Neural cell (in vitro differentiated cells): ENCODE measurements around the gene KRTAP19-8. TPM values are rescaled to one million over a fixed set of nuclear protein-coding genes. Genes with fewer than 3 reads are reported as not detected.

Experiments used
- H2AFZ ChIP-seq: fragments of 200-600, 300-800 bp; sonication (generic), shearing (Covaris generic); 2 replicates; pipeline ENCODE4 v1.6.0; 2014; ENCODE audit warnings: low read depth, mild to moderate bottlenecking, antibody characterized with exemption, low read length, moderate library complexity
- H3F3A ChIP-seq: fragments of 200-600 bp; shearing (Covaris generic); 2 replicates; pipeline ENCODE4 v1.6.1; 2016; ENCODE audit warnings: mild to moderate bottlenecking, moderate library complexity, mixed read lengths, antibody characterized with exemption, low read length; ENCODE audit not compliant: insufficient read depth, poor library complexity, severe bottlenecking
- H3K27ac ChIP-seq: fragments of 200-600, 300-800 bp; sonication (generic), shearing (Covaris generic); 2 replicates; pipeline ENCODE4 v1.5.1; 2014; ENCODE audit warnings: mild to moderate bottlenecking, low read length, moderate library complexity
- H3K27me3 ChIP-seq: fragments of 300-800, 200-600 bp; sonication (generic), shearing (Covaris generic); 2 replicates; pipeline ENCODE4 v1.6.0; 2014; ENCODE audit warnings: mild to moderate bottlenecking, low read depth, low read length, moderate library complexity; ENCODE audit not compliant: insufficient read depth
- H3K36me3 ChIP-seq: fragments of 300-800, 200-600 bp; sonication (generic), shearing (Covaris generic); 2 replicates; pipeline ENCODE4 v1.5.1; 2014; ENCODE audit warnings: mild to moderate bottlenecking, antibody characterized with exemption, low read length, moderate library complexity; ENCODE audit not compliant: insufficient read depth
- H3K4me2 ChIP-seq: fragments of 300-800, 200-600 bp; sonication (generic), shearing (Covaris generic); 2 replicates; pipeline ENCODE4 v1.6.0; 2014; ENCODE audit warnings: mild to moderate bottlenecking, low read length
- H3K4me3 ChIP-seq: fragments of 300-800, 200-600 bp; sonication (generic), shearing (Covaris generic); 2 replicates; pipeline ENCODE4 v1.5.1; 2014; ENCODE audit warnings: mild to moderate bottlenecking, low read length, moderate library complexity
- H3K79me2 ChIP-seq: fragments of 200-600 bp; shearing (Covaris generic); replicated peaks from 2 replicates; pipeline ENCODE4 v1.6.0; 2014; ENCODE audit warnings: mild to moderate bottlenecking, low read length, moderate library complexity; ENCODE audit not compliant: insufficient read depth
- H3K9ac ChIP-seq: fragments of 300-800, 200-600 bp; sonication (generic), shearing (Covaris generic); 2 replicates; pipeline ENCODE4 v1.6.1; 2016; ENCODE audit warnings: mild to moderate bottlenecking, low read length, mixed read lengths
- H3K9me2 ChIP-seq: fragments of 200-600 bp; shearing (Covaris generic); 2 replicates; pipeline ENCODE4 v1.6.1; 2016; ENCODE audit warnings: mild to moderate bottlenecking, low read length, mixed read lengths; ENCODE audit not compliant: insufficient read depth
- H3K9me3 ChIP-seq: fragments of 200-600, 300-800 bp; sonication (generic), shearing (Covaris generic); 2 replicates; pipeline ENCODE4 v1.6.1; 2016; ENCODE audit warnings: mild to moderate bottlenecking, mixed run types, low read length, moderate library complexity, mixed read lengths
- H4K20me1 ChIP-seq: fragments of 200-600 bp; shearing (Covaris generic); 2 replicates; pipeline ENCODE4 v1.6.1; 2016; ENCODE audit warnings: mild to moderate bottlenecking, mixed run types; ENCODE audit not compliant: insufficient read depth
- EP300 ChIP-seq: fragments of 450-650 bp; conservative IDR thresholded peaks from 2 replicates; pipeline ENCODE4 v1.6.1; 2014; ENCODE audit warnings: antibody characterized with exemption, mild to moderate bottlenecking, moderate library complexity; ENCODE audit not compliant: poor library complexity, severe bottlenecking
- EZH2 ChIP-seq: fragments of 200-600, 300-800 bp; shearing (Covaris generic), sonication (generic); IDR thresholded peaks from 2 replicates; pipeline ENCODE4 v1.6.1; 2014; ENCODE audit warnings: antibody characterized with exemption, low read length, borderline replicate concordance, mild to moderate bottlenecking; ENCODE audit not compliant: insufficient read depth, poor library complexity, severe bottlenecking
- MXI1 ChIP-seq: fragments of 450-650 bp; conservative IDR thresholded peaks from 2 replicates; pipeline ENCODE4 v1.6.1; 2014; ENCODE audit warnings: antibody characterized with exemption, mild to moderate bottlenecking; ENCODE audit not compliant: poor library complexity, severe bottlenecking
- POLR2AphosphoS5 ChIP-seq: IDR thresholded peaks from 2 replicates; pipeline ENCODE4 v1.6.1; 2012
- RAD21 ChIP-seq: fragments of 450-650 bp; conservative IDR thresholded peaks from 2 replicates; pipeline ENCODE4 v1.6.1; 2014; ENCODE audit warnings: antibody characterized with exemption, mild to moderate bottlenecking, moderate library complexity
- SMC3 ChIP-seq: fragments of 450-650 bp; conservative IDR thresholded peaks from 2 replicates; pipeline ENCODE4 v1.6.1; 2014; ENCODE audit warnings: antibody characterized with exemption, mild to moderate bottlenecking, moderate library complexity; ENCODE audit not compliant: poor library complexity
- TAF1 ChIP-seq: IDR thresholded peaks from 2 replicates; pipeline ENCODE4 v1.6.1; 2012; ENCODE audit warnings: low read depth
- polyA plus RNA-seq: library from polyadenylated mRNA; depleted of rRNA; stranded (reverse); fragments of >200 nt; gene quantifications from 2 replicates; pipeline ENCODE4 v1.2.3, GENCODE V29; 2014
- TF ChIP-seq, protein P1 (sequence below): IDR thresholded peaks from 2 replicates; pipeline ENCODE4 v1.6.1; 2012; ENCODE audit warnings: borderline replicate concordance
- TF ChIP-seq, protein P2 (sequence below): fragments of 450-650 bp; IDR thresholded peaks from 2 replicates; pipeline ENCODE4 v1.5.1; 2014; ENCODE audit warnings: antibody characterized with exemption, mild to moderate bottlenecking, moderate library complexity; ENCODE audit not compliant: poor library complexity, severe bottlenecking

The KRTAP19-8 gene
- polyA plus RNA-seq, 1 donor from 2014 or later = not detected

DNA sequence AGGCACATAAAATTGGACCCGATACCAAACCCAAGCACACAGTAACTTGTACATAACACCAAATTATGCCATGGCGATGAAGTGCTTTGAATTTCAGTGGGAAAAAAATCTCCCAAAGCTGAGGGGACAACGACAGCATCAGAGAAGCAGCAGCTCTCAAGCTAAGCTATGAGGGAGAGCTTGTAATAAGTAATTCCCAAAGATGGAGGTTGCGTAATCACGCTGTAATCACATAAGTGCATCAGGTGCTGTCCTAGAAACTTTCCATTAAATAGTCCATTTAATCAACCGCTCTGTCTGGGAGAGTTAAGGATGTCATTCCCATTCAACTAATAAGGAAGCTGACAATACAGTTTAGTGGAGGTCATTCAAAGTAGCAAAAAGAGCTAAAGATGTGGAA is 37.6 kb upstream of the KRTAP19-8 start:
- TF ChIP-seq, protein P1, sequence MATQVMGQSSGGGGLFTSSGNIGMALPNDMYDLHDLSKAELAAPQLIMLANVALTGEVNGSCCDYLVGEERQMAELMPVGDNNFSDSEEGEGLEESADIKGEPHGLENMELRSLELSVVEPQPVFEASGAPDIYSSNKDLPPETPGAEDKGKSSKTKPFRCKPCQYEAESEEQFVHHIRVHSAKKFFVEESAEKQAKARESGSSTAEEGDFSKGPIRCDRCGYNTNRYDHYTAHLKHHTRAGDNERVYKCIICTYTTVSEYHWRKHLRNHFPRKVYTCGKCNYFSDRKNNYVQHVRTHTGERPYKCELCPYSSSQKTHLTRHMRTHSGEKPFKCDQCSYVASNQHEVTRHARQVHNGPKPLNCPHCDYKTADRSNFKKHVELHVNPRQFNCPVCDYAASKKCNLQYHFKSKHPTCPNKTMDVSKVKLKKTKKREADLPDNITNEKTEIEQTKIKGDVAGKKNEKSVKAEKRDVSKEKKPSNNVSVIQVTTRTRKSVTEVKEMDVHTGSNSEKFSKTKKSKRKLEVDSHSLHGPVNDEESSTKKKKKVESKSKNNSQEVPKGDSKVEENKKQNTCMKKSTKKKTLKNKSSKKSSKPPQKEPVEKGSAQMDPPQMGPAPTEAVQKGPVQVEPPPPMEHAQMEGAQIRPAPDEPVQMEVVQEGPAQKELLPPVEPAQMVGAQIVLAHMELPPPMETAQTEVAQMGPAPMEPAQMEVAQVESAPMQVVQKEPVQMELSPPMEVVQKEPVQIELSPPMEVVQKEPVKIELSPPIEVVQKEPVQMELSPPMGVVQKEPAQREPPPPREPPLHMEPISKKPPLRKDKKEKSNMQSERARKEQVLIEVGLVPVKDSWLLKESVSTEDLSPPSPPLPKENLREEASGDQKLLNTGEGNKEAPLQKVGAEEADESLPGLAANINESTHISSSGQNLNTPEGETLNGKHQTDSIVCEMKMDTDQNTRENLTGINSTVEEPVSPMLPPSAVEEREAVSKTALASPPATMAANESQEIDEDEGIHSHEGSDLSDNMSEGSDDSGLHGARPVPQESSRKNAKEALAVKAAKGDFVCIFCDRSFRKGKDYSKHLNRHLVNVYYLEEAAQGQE = no peak
- TF ChIP-seq TAF1 (no peak), RAD21 (no peak)
- TF ChIP-seq, protein P2, sequence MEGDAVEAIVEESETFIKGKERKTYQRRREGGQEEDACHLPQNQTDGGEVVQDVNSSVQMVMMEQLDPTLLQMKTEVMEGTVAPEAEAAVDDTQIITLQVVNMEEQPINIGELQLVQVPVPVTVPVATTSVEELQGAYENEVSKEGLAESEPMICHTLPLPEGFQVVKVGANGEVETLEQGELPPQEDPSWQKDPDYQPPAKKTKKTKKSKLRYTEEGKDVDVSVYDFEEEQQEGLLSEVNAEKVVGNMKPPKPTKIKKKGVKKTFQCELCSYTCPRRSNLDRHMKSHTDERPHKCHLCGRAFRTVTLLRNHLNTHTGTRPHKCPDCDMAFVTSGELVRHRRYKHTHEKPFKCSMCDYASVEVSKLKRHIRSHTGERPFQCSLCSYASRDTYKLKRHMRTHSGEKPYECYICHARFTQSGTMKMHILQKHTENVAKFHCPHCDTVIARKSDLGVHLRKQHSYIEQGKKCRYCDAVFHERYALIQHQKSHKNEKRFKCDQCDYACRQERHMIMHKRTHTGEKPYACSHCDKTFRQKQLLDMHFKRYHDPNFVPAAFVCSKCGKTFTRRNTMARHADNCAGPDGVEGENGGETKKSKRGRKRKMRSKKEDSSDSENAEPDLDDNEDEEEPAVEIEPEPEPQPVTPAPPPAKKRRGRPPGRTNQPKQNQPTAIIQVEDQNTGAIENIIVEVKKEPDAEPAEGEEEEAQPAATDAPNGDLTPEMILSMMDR = no peak
- H2AFZ ChIP-seq = no peak overlapping the region
- no peak overlapping the region for H3K27ac ChIP-seq
- H3K27me3 ChIP-seq = no peaks in the 10 kb centered on the region
- no peaks in the 10 kb centered on the region for H3K9me2 ChIP-seq
- no peaks in the 10 kb centered on the region for H3K36me3 ChIP-seq
- no peaks in the 10 kb centered on the region for H3F3A ChIP-seq
- H4K20me1 ChIP-seq = no peaks in the 10 kb centered on the region
- no peak overlapping the region for H3K4me2 ChIP-seq
- H3K79me2 ChIP-seq = no peaks in the 10 kb centered on the region
- H3K4me3 ChIP-seq = no peak overlapping the region
- no peaks in the 10 kb centered on the region for H3K9me3 ChIP-seq
- H3K9ac ChIP-seq = no peak overlapping the region

DNA sequence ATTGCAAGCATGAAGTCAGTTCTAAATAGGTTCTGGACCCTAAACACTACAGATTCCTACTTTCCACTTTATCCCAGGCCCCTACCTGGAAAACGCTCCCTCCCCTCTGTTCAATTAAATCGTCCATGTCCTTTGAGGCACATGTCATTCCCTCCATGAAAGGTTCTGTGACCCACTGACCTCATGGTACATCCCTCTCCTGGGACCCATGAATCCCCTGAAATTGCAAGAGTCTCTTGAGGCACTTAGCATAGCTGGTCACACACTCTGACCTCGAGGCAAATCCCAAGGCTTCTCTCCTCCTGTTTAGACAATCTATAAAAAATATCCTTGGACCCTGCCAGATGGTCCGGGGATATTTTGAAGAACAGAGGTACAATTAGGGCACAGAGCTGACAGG is 34.3 kb upstream of the KRTAP19-8 start:
- Histone ChIP-seq H2AFZ (no peak overlapping the region), H3K4me2 (no peak overlapping the region), H3K79me2 (no peaks in the 10 kb centered on the region), H4K20me1 (no peaks in the 10 kb centered on the region), H3K27ac (no peak overlapping the region), H3K27me3 (no peaks in the 10 kb centered on the region), H3K36me3 (no peaks in the 10 kb centered on the region), H3K9me2 (no peaks in the 10 kb centered on the region), H3K9ac (no peak overlapping the region), H3F3A (no peaks in the 10 kb centered on the region), H3K9me3 (no peaks in the 10 kb centered on the region), H3K4me3 (no peak overlapping the region)
- TF ChIP-seq EZH2 = no peak
- TF ChIP-seq, protein P1 = no peak
- TF ChIP-seq RAD21 = no peak
- TF ChIP-seq POLR2AphosphoS5 = no peak
- no peak for TF ChIP-seq TAF1
- no peak for TF ChIP-seq MXI1
- no peak for TF ChIP-seq SMC3
- TF ChIP-seq, protein P2 = no peak
- TF ChIP-seq EP300 = no peak
